MCF 10A (cell line): ENCODE data around the gene TCAIM. TPM values are rescaled to one million over a fixed set of nuclear protein-coding genes. Genes with fewer than 3 reads are reported as not detected.
"Not testable (repeated sequence)": the region's sequence is repeated elsewhere in the genome, so short reads cannot be mapped to it uniquely, and the experiment has no call there.

Source experiments
- BruUV-seq: library from RNA; stranded (reverse); fragments of 400-500 nt; replicated peaks from 2 replicates; lab custom pipeline; 2021; lab: Mats Ljungman, UMichigan
- CTCF ChIA-PET: fragments of 300-600 bp; sonication (Branson Sonifier 250); formaldehyde crosslinking; extraction: SDS; loops from one replicate; lab custom pipeline; 2021; ENCODE audit warnings: antibody characterized with exemption, inconsistent platforms; lab: Yijun Ruan, JAX
- POLR2A ChIA-PET: fragments of 300-600, 350-650 bp; sonication (Branson Sonifier 250); formaldehyde crosslinking; extraction: SDS; loops from one replicate; lab custom pipeline; 2020; ENCODE audit warnings: antibody characterized with exemption, inconsistent platforms; lab: Yijun Ruan, JAX
- DNase-seq: peaks from one replicate; pipeline ENCODE4 v3.0.0-alpha.2; 2018; ENCODE audit not compliant: unreplicated experiment
- H3K27ac Mint-ChIP-seq: one replicate; pipeline ENCODE4 v1.8.0; 2022; ENCODE audit warnings: mild to moderate bottlenecking, low read depth, mixed read lengths; ENCODE audit not compliant: unreplicated experiment
- H3K27me3 Mint-ChIP-seq: one replicate; pipeline ENCODE4 v1.8.0; 2022; ENCODE audit warnings: mixed read lengths; ENCODE audit not compliant: insufficient read depth, unreplicated experiment
- H3K36me3 Mint-ChIP-seq: one replicate; pipeline ENCODE4 v1.8.0; 2022; ENCODE audit warnings: mild to moderate bottlenecking, moderate library complexity, mixed read lengths; ENCODE audit not compliant: insufficient read depth, unreplicated experiment
- H3K4me1 Mint-ChIP-seq: one replicate; pipeline ENCODE4 v1.8.0; 2022; ENCODE audit warnings: mixed read lengths; ENCODE audit not compliant: insufficient read depth, unreplicated experiment
- H3K4me3 Mint-ChIP-seq: one replicate; pipeline ENCODE4 v1.8.0; 2022; ENCODE audit warnings: mild to moderate bottlenecking, moderate library complexity, mixed read lengths; ENCODE audit not compliant: unreplicated experiment
- H3K9me3 Mint-ChIP-seq: one replicate; pipeline ENCODE4 v1.8.0; 2022; ENCODE audit warnings: mixed read lengths; ENCODE audit not compliant: unreplicated experiment
- intact Hi-C: fragments of 100-400 bp; cut with micrococcal nuclease; formaldehyde crosslinking; loops from 2 replicates; pipeline ENCODE4 v1.14.1; 2022
- total RNA-seq: library from RNA; stranded (reverse); gene quantifications from 2 replicates; pipeline ENCODE4 v1.2.3, GENCODE V29; 2022
- TF ChIP-seq, protein P1 (sequence below): fragments of 200-600 bp; IDR thresholded peaks from one replicate; pipeline ENCODE4 v1.8.0; 2022; ENCODE audit warnings: antibody characterized with exemption, mild to moderate bottlenecking; ENCODE audit not compliant: unreplicated experiment

Gene TCAIM
- total RNA-seq, 1 experiment from 2014 or later, result 26.6 TPM

DNA sequence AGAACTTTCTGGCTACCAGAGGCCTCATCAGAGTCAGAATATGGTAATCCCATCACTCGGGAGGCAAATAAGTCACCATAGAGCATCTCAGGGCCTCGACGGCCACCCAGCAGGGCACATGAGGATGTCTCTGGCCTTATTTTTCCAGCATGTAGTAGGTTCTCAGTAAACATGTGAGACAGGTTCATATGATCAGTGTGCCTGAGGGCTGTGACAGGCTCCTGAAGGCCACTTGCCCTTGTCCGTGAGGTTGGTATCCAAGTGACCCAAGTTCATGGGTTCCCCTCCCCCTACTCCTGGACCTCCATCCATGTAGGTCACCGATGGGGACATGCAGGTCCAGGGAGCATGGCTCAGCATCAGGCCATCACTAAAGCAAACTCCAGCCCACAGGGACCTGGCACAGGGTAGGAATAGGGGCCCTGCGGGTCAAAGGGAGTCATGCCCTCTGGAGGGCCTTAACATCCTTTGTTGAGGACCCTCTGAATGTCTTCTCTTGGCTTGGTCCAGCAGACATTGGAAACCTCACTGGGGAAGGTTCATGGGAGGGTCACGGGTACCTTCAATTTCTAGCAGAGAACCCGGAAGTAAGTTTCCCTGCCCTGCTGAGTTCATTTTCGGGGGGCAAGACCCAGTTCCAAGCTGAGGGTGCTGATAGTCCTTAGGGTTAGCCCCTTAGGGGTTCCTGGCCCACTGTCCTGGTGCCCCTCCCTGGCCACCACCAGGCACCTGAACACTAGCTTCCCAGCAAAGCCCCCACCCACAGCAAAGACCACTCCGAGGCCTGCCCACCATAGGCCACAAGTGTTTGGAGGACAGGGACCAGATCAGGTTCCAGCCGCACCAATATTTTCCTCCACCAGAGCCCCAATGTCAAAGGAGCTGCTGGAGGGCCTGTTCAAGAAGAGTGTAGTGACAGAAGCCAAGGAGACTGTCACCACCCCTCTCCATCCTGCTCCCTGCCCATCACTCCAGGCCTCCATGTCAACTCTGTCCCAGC lies 77.8 kb downstream of the TCAIM start:
- Mint-ChIP-seq H3K9me3 (no peaks in the 10 kb centered on the region), H3K27ac (no peak overlapping the region), H3K4me3 (no peak overlapping the region), H3K4me1 (no peaks in the 10 kb centered on the region), H3K27me3 (no peaks in the 10 kb centered on the region), H3K36me3 (peaks cover 4% of the 10 kb centered on the region)
- ChIA-PET POLR2A (interaction anchor here (0.6 kb wide), 1 partner anchor 384 kb away, joined by 3 read pairs; no protein-coding TSS in a partner anchor), CTCF (no interaction called here)
- no TSS peak for BruUV-seq
- TF ChIP-seq, protein P1, sequence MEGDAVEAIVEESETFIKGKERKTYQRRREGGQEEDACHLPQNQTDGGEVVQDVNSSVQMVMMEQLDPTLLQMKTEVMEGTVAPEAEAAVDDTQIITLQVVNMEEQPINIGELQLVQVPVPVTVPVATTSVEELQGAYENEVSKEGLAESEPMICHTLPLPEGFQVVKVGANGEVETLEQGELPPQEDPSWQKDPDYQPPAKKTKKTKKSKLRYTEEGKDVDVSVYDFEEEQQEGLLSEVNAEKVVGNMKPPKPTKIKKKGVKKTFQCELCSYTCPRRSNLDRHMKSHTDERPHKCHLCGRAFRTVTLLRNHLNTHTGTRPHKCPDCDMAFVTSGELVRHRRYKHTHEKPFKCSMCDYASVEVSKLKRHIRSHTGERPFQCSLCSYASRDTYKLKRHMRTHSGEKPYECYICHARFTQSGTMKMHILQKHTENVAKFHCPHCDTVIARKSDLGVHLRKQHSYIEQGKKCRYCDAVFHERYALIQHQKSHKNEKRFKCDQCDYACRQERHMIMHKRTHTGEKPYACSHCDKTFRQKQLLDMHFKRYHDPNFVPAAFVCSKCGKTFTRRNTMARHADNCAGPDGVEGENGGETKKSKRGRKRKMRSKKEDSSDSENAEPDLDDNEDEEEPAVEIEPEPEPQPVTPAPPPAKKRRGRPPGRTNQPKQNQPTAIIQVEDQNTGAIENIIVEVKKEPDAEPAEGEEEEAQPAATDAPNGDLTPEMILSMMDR, result no peak
- intact Hi-C loops, result no loop called here
- DNase-seq, result no peak

DNA sequence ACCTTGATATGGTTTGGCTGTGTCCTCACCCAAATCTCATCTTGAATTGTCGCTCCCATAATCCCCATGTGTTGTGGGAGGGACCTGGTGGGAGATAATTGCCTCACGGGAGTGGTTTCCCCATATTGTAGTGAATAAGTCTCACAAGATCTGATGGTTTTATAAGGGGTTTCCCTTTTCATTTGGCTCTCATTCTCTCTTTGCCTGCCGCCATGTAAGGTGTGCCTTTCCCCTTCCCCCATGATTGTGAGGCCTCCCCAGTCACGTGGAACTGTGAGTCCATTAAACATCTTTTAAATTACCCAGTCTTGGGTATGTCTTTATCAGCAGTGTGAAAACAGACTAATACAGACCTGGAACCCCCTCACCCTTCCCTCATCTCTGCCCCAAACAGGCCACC lies 79.6 kb downstream of the TCAIM start:
- intact Hi-C loops, H3K36me3 Mint-ChIP-seq, H3K9me3 Mint-ChIP-seq, POLR2A ChIA-PET, H3K27ac Mint-ChIP-seq, BruUV-seq, H3K27me3 Mint-ChIP-seq, H3K4me1 Mint-ChIP-seq, H3K4me3 Mint-ChIP-seq, DNase-seq: not testable (repeated sequence)
- CTCF ChIA-PET, result interaction anchor here (0.6 kb wide), 1 partner anchor 1107 kb away, joined by 3 read pairs; no protein-coding TSS in a partner anchor

DNA sequence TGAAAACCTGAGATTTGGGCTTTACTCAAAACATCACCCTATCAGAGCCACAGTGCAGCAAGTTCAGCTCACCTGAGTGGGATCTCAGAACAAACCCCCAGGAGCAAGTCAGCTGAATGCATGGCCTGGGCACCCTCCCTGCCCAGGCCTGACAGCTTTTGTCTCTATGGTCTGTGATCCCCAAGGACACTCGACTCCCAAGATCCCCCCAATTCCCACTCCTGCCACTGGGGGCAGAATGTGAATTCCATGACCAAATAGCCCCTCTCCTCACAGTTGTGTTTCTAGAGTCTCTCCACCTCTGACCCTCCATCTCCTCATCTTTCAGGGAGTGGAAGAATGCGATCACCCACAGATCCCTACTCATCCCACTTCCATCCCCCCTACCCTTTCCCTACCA lies 80.0 kb downstream of the TCAIM start:
- ChIA-PET CTCF (interaction anchor here (0.6 to 0.7 kb wide), 2 partner anchors 71 to 1106 kb away, joined by 3 read pairs; no protein-coding TSS in a partner anchor), POLR2A (no interaction called here)
- intact Hi-C loops, result no loop called here
- H3K36me3 Mint-ChIP-seq, result no peaks in the 10 kb centered on the region
- H3K9me3 Mint-ChIP-seq, result no peaks in the 10 kb centered on the region
- H3K4me1 Mint-ChIP-seq, result no peaks in the 10 kb centered on the region
- no TSS peak for BruUV-seq
- no peaks in the 10 kb centered on the region for H3K27me3 Mint-ChIP-seq
- no peak overlapping the region for H3K4me3 Mint-ChIP-seq
- H3K27ac Mint-ChIP-seq, result no peak overlapping the region
- TF ChIP-seq, protein P1, result peak; percentile 21
- no peak for DNase-seq

DNA sequence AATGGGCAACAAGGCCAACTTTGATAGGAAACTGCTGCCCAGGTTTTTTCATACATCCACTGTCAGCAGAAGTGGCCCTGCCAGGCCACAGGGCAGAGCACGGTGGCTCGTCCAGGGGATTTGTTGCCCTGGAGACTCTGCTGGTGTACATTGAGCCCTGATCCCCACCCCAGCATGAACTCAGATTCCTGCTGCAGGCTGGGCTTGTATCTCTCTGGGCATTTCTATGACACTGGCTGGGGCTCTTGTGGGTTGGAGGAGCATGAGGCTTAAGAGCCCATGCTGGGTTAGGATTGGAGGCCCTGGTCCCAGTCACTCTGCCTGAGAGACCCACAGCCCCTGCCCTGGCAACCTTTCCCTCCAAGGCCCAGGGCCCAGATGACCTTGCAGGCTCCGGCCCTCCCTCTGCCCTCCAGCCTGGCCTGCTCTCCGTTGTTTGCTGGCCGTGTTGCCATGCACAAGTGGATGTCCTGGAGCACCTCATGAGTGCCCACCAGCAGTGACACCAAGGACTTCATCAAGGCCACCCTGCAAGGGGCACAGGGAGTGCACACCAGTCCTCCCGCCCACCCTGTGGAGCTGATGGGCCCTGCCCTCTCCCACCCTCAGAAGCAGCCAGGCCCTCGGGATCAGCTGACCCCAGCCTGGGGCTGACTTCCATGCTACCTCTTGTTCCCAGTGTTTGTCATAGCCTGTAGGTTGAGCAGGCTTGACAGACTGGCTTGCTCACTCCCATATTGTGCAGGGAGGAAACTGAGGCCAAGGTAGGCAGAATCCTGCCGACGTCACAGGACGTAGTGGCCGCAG lies 80.8 kb downstream of the TCAIM start:
- no peak for DNase-seq
- intact Hi-C loops, result no loop called here
- ChIA-PET CTCF (interaction anchor here (0.7 kb wide), 1 partner anchor 71 kb away, joined by 3 read pairs; no protein-coding TSS in a partner anchor), POLR2A (no interaction called here)
- Mint-ChIP-seq H3K36me3 (no peaks in the 10 kb centered on the region), H3K27ac (no peak overlapping the region), H3K4me1 (no peaks in the 10 kb centered on the region), H3K27me3 (no peaks in the 10 kb centered on the region), H3K9me3 (no peaks in the 10 kb centered on the region), H3K4me3 (no peak overlapping the region)
- no TSS peak for BruUV-seq
- TF ChIP-seq, protein P1, result no peak
